ACHN (cell line): ENCODE measurements around the gene SPIRE2.
"Not testable (repeated sequence)": the region's sequence is repeated elsewhere in the genome, so short reads cannot be mapped to it uniquely, and the experiment has no call there.

Experiments used
- DNase-seq: peaks from one replicate; pipeline ENCODE4 v3.0.0-alpha.2; 2015
- in situ Hi-C: cut with HindIII; loops from 2 replicates; pipeline ENCODE4 v1.10.0; 2017; ENCODE audit warnings: low sequenced_read_pairs, low pct_ligation_motif_present, low pct_unique_long_range_greater_than_20kb

The SPIRE2 gene

GRCh38 chr16:89828199-89828869 is at the start of gene SPIRE2:
SPIRE2 (plus strand) TSS chr16:89828475; CDS start chr16:89828551, 76 bp downstream.
- in situ Hi-C loops: no loop called here
- DNase-seq: peak; percentile 86

- no peak for DNase-seq
- in situ Hi-C loops: no loop called here
Measured at GRCh38 chr16:89779231-89779908, 48.9 kb upstream of the SPIRE2 start.

GRCh38 chr16:89779909-89780305 is 48.4 kb upstream of the SPIRE2 start:
- no peak for DNase-seq
- in situ Hi-C loops: no loop called here

- in situ Hi-C loops: no loop called here
Measured at GRCh38 chr16:89782489-89782888, 45.8 kb upstream of the SPIRE2 start.

GRCh38 chr16:89783952-89784351 is 44.3 kb upstream of the SPIRE2 start:
- in situ Hi-C loops, DNase-seq: not testable (repeated sequence)

More at GRCh38 chr16:89782489-89782888, 45.8 kb upstream of the SPIRE2 start:
- no peak for DNase-seq

- DNase-seq: no peak
- in situ Hi-C loops: no loop called here
Measured at GRCh38 chr16:89784406-89784805, 43.9 kb upstream of the SPIRE2 start.

GRCh38 chr16:89785523-89786155 is 42.6 kb upstream of the SPIRE2 start:
- no peak for DNase-seq
- in situ Hi-C loops: no loop called here

- DNase-seq: no peak
- in situ Hi-C loops: no loop called here
Measured at GRCh38 chr16:89786474-89787364, 41.6 kb upstream of the SPIRE2 start.

GRCh38 chr16:89787365-89787805 is 40.9 kb upstream of the SPIRE2 start:
- in situ Hi-C loops: no loop called here
- DNase-seq: no peak

GRCh38 chr16:89791278-89791995 is 36.8 kb upstream of the SPIRE2 start:
- no peak for DNase-seq
- in situ Hi-C loops: no loop called here

- in situ Hi-C loops: not testable (repeated sequence)
- DNase-seq: peak; percentile 13
Measured at GRCh38 chr16:89793092-89793491, 35.2 kb upstream of the SPIRE2 start.

- no peak for DNase-seq
- in situ Hi-C loops: no loop called here
Measured at GRCh38 chr16:89793955-89794354, 34.3 kb upstream of the SPIRE2 start.

- no peak for DNase-seq
- in situ Hi-C loops: no loop called here
Measured at GRCh38 chr16:89795676-89796075, 32.6 kb upstream of the SPIRE2 start.

GRCh38 chr16:89796104-89796503 is 32.2 kb upstream of the SPIRE2 start:
- in situ Hi-C loops: no loop called here
- no peak for DNase-seq

GRCh38 chr16:89798126-89798525 is 30.1 kb upstream of the SPIRE2 start:
- in situ Hi-C loops: no loop called here
- DNase-seq: no peak

- no peak for DNase-seq
- in situ Hi-C loops: no loop called here
Measured at GRCh38 chr16:89798832-89799370, 29.4 kb upstream of the SPIRE2 start.

GRCh38 chr16:89801800-89802199 is 26.5 kb upstream of the SPIRE2 start:
- in situ Hi-C loops: no loop called here
- DNase-seq: no peak
